ENCODE results near the gene SORL1. TPM values are rescaled to one million over a fixed set of nuclear protein-coding genes. Genes with fewer than 3 reads are reported as not detected.

Gene SORL1
- total RNA-seq, 2 experiments from 2014 or later, result 228 to 411 TPM

- TSS peak; percentile 7 for BruUV-seq (replicated peaks)
- Histone ChIP-seq H3K79me2 (ENCODE audit: insufficient read depth, low read depth, low read length) (no peaks in the 10 kb centered on the region), H4K20me1 (ENCODE audit: insufficient read depth, low read length) (0 out of 2 replicates have a peak, but pooled peaks cover 3% of the 10 kb centered on the region), H3K36me3 (ENCODE audit: insufficient read depth, low read length) (peaks cover 100% of the 10 kb centered on the region), H2AFZ (ENCODE audit: low read length) (no peak overlapping the region), H3K4me3 (ENCODE audit: low read depth, low read length, poor library complexity, severe bottlenecking) (no peak overlapping the region), H3K4me1 (ENCODE audit: insufficient read depth, low read length, poor library complexity, severe bottlenecking) (no peaks in the 10 kb centered on the region), H3K9me3 (ENCODE audit: low read length) (no peaks in the 10 kb centered on the region), H3K27ac (ENCODE audit: low read depth, low read length, poor library complexity, severe bottlenecking) (no peak overlapping the region), H3K4me2 (ENCODE audit: low read length) (no peak overlapping the region), H3K9me2 (ENCODE audit: insufficient read depth, low read length) (no peaks in the 10 kb centered on the region)
- no peak for DNase-seq (ENCODE audit: low spot score)
- ChIA-PET POLR2A (interaction anchor here (0.8 to 1.2 kb wide), 3 partner anchors 13 to 19 kb away, joined by 3 read pairs; no protein-coding TSS in a partner anchor), CTCF (ENCODE audit: unreplicated experiment) (no interaction called here)
- intact Hi-C loops (cut with micrococcal nuclease; ENCODE audit: unreplicated experiment), result no loop called here
- TF ChIP-seq CTCF (conservative IDR thresholded peaks at IDR 0.05; ENCODE audit: low read length), result no peak
- no peak for TF ChIP-seq EZH2phosphoT487 (IDR thresholded peaks at IDR 0.05; ENCODE audit: borderline replicate concordance, low read depth, low read length)
Observed at GRCh38 chr11:121611242-121611641, 159.1 kb downstream of the SORL1 start.

- Histone ChIP-seq H2AFZ (ENCODE audit: low read length) (no peak overlapping the region), H3K36me3 (ENCODE audit: insufficient read depth, low read length) (peaks cover 100% of the 10 kb centered on the region), H3K27ac (ENCODE audit: low read depth, low read length, poor library complexity, severe bottlenecking) (no peak overlapping the region), H3K4me3 (ENCODE audit: low read depth, low read length, poor library complexity, severe bottlenecking) (no peak overlapping the region), H3K4me2 (ENCODE audit: low read length) (no peak overlapping the region), H3K9me2 (ENCODE audit: insufficient read depth, low read length) (no peaks in the 10 kb centered on the region), H3K4me1 (ENCODE audit: insufficient read depth, low read length, poor library complexity, severe bottlenecking) (no peaks in the 10 kb centered on the region), H3K9me3 (ENCODE audit: low read length) (no peaks in the 10 kb centered on the region), H4K20me1 (ENCODE audit: insufficient read depth, low read length) (0 out of 2 replicates have a peak, but pooled peaks cover 3% of the 10 kb centered on the region), H3K79me2 (ENCODE audit: insufficient read depth, low read depth, low read length) (no peaks in the 10 kb centered on the region)
- POLR2A ChIA-PET, result interaction anchor here (1.0 kb wide), 1 partner anchor 18 kb away, joined by 4 read pairs; no protein-coding TSS in a partner anchor
- no peak for TF ChIP-seq CTCF (conservative IDR thresholded peaks at IDR 0.05; ENCODE audit: low read length)
- TF ChIP-seq EZH2phosphoT487 (IDR thresholded peaks at IDR 0.05; ENCODE audit: borderline replicate concordance, low read depth, low read length), result no peak
- CTCF ChIA-PET (ENCODE audit: unreplicated experiment), result no interaction called here
- intact Hi-C loops (cut with micrococcal nuclease; ENCODE audit: unreplicated experiment), result no loop called here
- DNase-seq (ENCODE audit: low spot score), result no peak
- BruUV-seq (replicated peaks), result no TSS peak
Observed at GRCh38 chr11:121613724-121614123, 161.6 kb downstream of the SORL1 start.

GRCh38 chr11:121614636-121615240 is 162.6 kb downstream of the SORL1 start:
- H3K9me2 ChIP-seq (ENCODE audit: insufficient read depth, low read length), result no peaks in the 10 kb centered on the region
- BruUV-seq (replicated peaks), result no TSS peak
- no peak overlapping the region for H3K4me2 ChIP-seq (ENCODE audit: low read length)
- POLR2A ChIA-PET, result no interaction called here
- no peak for DNase-seq (ENCODE audit: low spot score)
- H2AFZ ChIP-seq (ENCODE audit: low read length), result no peak overlapping the region
- TF ChIP-seq CTCF (conservative IDR thresholded peaks at IDR 0.05; ENCODE audit: low read length) (no peak), EZH2phosphoT487 (IDR thresholded peaks at IDR 0.05; ENCODE audit: borderline replicate concordance, low read depth, low read length) (no peak)
- no peak overlapping the region for H3K4me3 ChIP-seq (ENCODE audit: low read depth, low read length, poor library complexity, severe bottlenecking)
- intact Hi-C loops (cut with micrococcal nuclease; ENCODE audit: unreplicated experiment), result no loop called here
- peaks cover 100% of the 10 kb centered on the region for H3K36me3 ChIP-seq (ENCODE audit: insufficient read depth, low read length)
- H3K27ac ChIP-seq (ENCODE audit: low read depth, low read length, poor library complexity, severe bottlenecking), result no peak overlapping the region
- CTCF ChIA-PET (ENCODE audit: unreplicated experiment), result no interaction called here
- H4K20me1 ChIP-seq (ENCODE audit: insufficient read depth, low read length), result 0 out of 2 replicates have a peak, but pooled peaks cover 3% of the 10 kb centered on the region
- no peaks in the 10 kb centered on the region for H3K79me2 ChIP-seq (ENCODE audit: insufficient read depth, low read depth, low read length)
- no peaks in the 10 kb centered on the region for H3K4me1 ChIP-seq (ENCODE audit: insufficient read depth, low read length, poor library complexity, severe bottlenecking)
- H3K9me3 ChIP-seq (ENCODE audit: low read length), result no peaks in the 10 kb centered on the region

Measured in OCI-LY7 (cell line).